ENCODE results near the gene SFTPB.
A peak's percentile ranks its signal among the peaks of the same experiment; 100 is the strongest.
"Not testable (repeated sequence)": the region's sequence is repeated elsewhere in the genome, so short reads cannot be mapped to it uniquely, and the experiment has no call there.

The SFTPB gene

GRCh38 chr2:85652056-85652455 is 15.9 kb downstream of the SFTPB start:
- no peak for DNase-seq

- no peak for DNase-seq
These were observed 16.9 kb downstream of the SFTPB start for GRCh38 chr2:85651097-85651496.

- no peak for DNase-seq
These were observed 17.5 kb downstream of the SFTPB start for GRCh38 chr2:85650456-85650855.

GRCh38 chr2:85649201-85650190 is 18.5 kb downstream of the SFTPB start:
- no peak for DNase-seq

GRCh38 chr2:85648619-85649018 is 19.4 kb downstream of the SFTPB start:
- DNase-seq: no peak

- DNase-seq: no peak
These were observed 20.0 kb downstream of the SFTPB start for GRCh38 chr2:85647823-85648526.

- DNase-seq: no peak
These were observed 21.8 kb downstream of the SFTPB start for GRCh38 chr2:85646166-85646565.

GRCh38 chr2:85644909-85645308 is 23.1 kb downstream of the SFTPB start:
- no peak for DNase-seq

- no peak for DNase-seq
These were observed 25.3 kb downstream of the SFTPB start for GRCh38 chr2:85642725-85643124.

GRCh38 chr2:85635636-85636035 is 32.4 kb downstream of the SFTPB start:
- DNase-seq: no peak

- DNase-seq: no peak
These were observed 33.0 kb downstream of the SFTPB start for GRCh38 chr2:85635011-85635410.

GRCh38 chr2:85631316-85631715 is 36.7 kb downstream of the SFTPB start:
- no peak for DNase-seq

- DNase-seq: no peak
These were observed 39.3 kb downstream of the SFTPB start for GRCh38 chr2:85628658-85629057.

GRCh38 chr2:85623991-85624390 is 44.0 kb downstream of the SFTPB start:
- no peak for DNase-seq

GRCh38 chr2:85621338-85621737 is 46.7 kb downstream of the SFTPB start:
- DNase-seq: no peak

GRCh38 chr2:85619617-85620016 is 48.4 kb downstream of the SFTPB start:
- no peak for DNase-seq

GRCh38 chr2:85617723-85618122 is 50.3 kb downstream of the SFTPB start:
- not testable (repeated sequence) for DNase-seq

GRCh38 chr2:85615413-85615728 is 52.6 kb downstream of the SFTPB start:
- DNase-seq: no peak

GRCh38 chr2:85614757-85615156 is 53.2 kb downstream of the SFTPB start:
- not testable (repeated sequence) for DNase-seq

GRCh38 chr2:85613717-85614515 is 54.1 kb downstream of the SFTPB start:
- no peak for DNase-seq

GRCh38 chr2:85611705-85612587 is 56.1 kb downstream of the SFTPB start, which contains the start of gene C2orf68:
Gene C2orf68, minus strand, starts transcription at chr2:85612066. Its CDS starts 82 bp downstream, at chr2:85611984.
- peak; percentile 55 for DNase-seq

- DNase-seq: no peak
These were observed 56.7 kb downstream of the SFTPB start for GRCh38 chr2:85611217-85611704.
